ENCODE data around the gene AMN. TPM values are rescaled to one million over a fixed set of nuclear protein-coding genes. Genes with fewer than 3 reads are reported as not detected.

The AMN gene
- total RNA-seq, 6 donors from 2014 or later = 14.9 to 56.6 (median 31.6) TPM

DNA sequence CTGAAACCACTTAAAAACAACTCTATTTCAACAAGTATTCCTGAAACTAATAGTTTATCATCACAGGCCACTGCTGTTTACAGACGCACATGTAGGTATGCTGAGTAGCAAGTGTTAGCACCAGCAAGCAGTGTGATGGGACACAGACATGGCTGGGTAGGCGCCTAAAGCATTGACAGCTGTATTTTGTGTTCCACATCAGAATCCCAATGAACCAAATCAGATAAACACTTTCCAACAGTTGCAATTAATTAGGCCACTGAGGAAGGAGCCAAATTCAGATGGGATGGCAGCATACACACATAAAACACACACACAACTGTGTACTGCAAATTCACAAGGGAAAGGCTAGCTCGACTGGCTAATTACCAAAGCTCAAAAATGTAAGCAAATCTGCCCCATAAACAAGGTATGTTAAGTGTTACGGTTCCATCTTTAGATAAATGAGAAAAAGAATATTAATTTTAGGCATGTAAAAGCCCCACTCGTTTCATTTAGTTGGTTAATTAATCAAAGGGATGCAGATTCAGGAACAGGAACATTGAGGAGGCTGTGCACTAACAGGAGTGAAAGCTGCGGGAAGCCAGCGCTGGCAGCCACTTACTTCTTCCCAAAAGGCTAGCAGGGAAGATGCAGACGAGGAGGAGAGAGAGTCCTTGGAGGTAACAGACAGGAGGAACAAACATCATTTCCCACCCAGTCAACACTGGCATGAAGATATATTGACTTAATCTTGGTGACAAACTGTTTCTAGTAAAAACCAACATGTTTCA lies 33.4 kb downstream of the AMN start:
- Histone ChIP-seq H3K27ac (no peak overlapping the region), H3K9me3 (no peaks in the 10 kb centered on the region), H3K27me3 (no peaks in the 10 kb centered on the region), H3K4me1 (no peaks in the 10 kb centered on the region), H3K4me3 (no peak overlapping the region), H3K36me3 (peaks cover 30 to 99% (median 82%) of the 10 kb centered on the region in 4 donors)
- no peak for DNase-seq
- no peak for ATAC-seq (ENCODE audit: low FRiP score in 2 of 2)
- TF ChIP-seq EP300 (IDR thresholded peaks at IDR 0.05) = no peak
- TF ChIP-seq, protein P1, sequence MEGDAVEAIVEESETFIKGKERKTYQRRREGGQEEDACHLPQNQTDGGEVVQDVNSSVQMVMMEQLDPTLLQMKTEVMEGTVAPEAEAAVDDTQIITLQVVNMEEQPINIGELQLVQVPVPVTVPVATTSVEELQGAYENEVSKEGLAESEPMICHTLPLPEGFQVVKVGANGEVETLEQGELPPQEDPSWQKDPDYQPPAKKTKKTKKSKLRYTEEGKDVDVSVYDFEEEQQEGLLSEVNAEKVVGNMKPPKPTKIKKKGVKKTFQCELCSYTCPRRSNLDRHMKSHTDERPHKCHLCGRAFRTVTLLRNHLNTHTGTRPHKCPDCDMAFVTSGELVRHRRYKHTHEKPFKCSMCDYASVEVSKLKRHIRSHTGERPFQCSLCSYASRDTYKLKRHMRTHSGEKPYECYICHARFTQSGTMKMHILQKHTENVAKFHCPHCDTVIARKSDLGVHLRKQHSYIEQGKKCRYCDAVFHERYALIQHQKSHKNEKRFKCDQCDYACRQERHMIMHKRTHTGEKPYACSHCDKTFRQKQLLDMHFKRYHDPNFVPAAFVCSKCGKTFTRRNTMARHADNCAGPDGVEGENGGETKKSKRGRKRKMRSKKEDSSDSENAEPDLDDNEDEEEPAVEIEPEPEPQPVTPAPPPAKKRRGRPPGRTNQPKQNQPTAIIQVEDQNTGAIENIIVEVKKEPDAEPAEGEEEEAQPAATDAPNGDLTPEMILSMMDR (IDR thresholded peaks at IDR 0.05) = no peak
- no peak for TF ChIP-seq POLR2AphosphoS5 (IDR thresholded peaks at IDR 0.05)
- no peak for TF ChIP-seq POLR2A (IDR thresholded peaks at IDR 0.05)
- WGBS, 2 donors = 79 to 81% methylated on average over 8 of the region's 8 CpGs

DNA sequence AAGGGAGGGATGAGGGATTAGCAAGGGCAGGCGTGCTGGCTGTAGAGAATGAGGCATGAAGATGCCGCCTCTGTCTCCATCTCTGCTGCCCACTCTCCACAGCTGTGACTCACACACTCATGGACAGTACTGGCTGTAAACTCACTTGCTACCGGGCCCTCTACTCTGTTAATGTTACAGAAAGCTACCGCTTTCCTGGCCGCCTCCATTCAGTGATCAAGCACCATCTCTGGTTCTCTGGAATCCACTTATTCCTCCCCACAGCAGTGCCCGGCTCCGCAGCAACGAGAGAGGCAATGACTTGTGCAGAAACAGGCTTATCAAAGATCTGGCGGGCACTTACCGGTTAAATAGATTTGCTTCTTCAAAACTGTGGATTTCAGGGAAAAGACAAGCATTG lies 34.8 kb downstream of the AMN start:
- Histone ChIP-seq H3K27me3 (no peaks in the 10 kb centered on the region), H3K4me3 (no peak overlapping the region), H3K27ac (no peak overlapping the region), H3K4me1 (no peaks in the 10 kb centered on the region), H3K36me3 (peaks cover 22 to 99% (median 83%) of the 10 kb centered on the region in 4 donors), H3K9me3 (no peaks in the 10 kb centered on the region)
- WGBS, 2 donors = 83 to 90% methylated on average over 10 of the region's 10 CpGs
- DNase-seq (no peak), ATAC-seq (ENCODE audit: low FRiP score in 2 of 2) (no peak)
- TF ChIP-seq, protein P1 (IDR thresholded peaks at IDR 0.05) = no peak
- TF ChIP-seq POLR2A (IDR thresholded peaks at IDR 0.05) = no peak
- TF ChIP-seq POLR2AphosphoS5 (IDR thresholded peaks at IDR 0.05) = no peak
- TF ChIP-seq EP300 (IDR thresholded peaks at IDR 0.05) = no peak

DNA sequence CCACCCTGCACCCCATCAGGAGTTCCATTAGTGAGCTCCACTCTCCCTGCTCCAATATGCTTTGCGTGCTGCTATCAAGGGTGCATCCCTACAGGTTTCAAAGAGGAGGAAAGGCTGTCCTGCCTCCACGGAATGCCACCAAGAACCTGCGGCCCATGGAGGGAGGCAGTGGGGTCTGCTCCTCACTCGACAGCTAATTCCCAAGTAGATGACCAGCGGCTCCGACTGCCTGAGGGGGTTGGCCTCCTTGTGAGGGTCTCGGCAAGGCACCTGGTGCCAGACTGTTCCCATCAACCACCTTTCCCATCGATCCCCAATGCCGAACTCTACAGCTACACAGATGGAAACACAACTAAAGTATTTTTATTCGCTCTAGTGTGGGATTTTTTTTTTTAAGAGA lies 36.0 kb downstream of the AMN start:
- Histone ChIP-seq H3K27ac (no peak overlapping the region), H3K27me3 (no peaks in the 10 kb centered on the region), H3K36me3 (peaks cover 25 to 99% (median 81%) of the 10 kb centered on the region in 4 donors), H3K9me3 (no peaks in the 10 kb centered on the region), H3K4me1 (no peaks in the 10 kb centered on the region), H3K4me3 (no peak overlapping the region)
- ATAC-seq (ENCODE audit: low FRiP score in 2 of 2) (no peak), DNase-seq (no peak)
- 96 to 97% methylated on average over 10 of the region's 10 CpGs for WGBS, 2 donors
- TF ChIP-seq, protein P1 (IDR thresholded peaks at IDR 0.05) = no peak
- TF ChIP-seq EP300 (IDR thresholded peaks at IDR 0.05) (no peak), POLR2AphosphoS5 (IDR thresholded peaks at IDR 0.05) (no peak), POLR2A (IDR thresholded peaks at IDR 0.05) (no peak)

DNA sequence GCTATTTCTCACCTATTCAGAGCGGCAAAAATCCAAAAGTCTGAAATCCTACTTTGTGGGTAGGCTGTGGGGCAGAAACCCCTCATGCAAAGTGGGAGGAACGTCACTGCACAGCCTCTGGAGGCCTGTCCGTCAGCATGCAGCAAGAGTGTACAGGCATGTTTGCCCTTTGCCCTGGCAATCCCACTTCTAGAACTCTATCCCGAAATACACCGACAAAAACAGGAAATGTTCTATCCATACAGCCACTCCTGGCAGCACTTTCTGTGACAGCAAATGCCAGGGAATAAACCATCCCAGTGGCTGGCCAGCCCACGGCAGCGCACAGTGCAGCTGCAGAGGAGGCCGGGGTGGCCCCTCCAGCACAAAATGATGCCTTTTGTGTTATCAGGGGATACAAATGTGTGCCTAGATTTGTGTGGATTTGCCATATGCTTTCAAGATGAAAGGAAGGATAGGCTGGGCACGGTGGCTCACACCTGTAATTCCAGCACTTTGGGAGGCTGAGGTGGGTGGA lies 39.7 kb downstream of the AMN start:
- no peak for ATAC-seq (ENCODE audit: low FRiP score in 2 of 2)
- peak in 1 of 2 donors; percentile 40 for DNase-seq
- 83 to 88% methylated on average over 6 to 9 of the region's 9 CpGs for WGBS, 2 donors
- no peaks in the 10 kb centered on the region for H3K4me1 ChIP-seq
- H3K27me3 ChIP-seq = no peaks in the 10 kb centered on the region
- no peaks in the 10 kb centered on the region for H3K9me3 ChIP-seq
- peaks cover 36 to 100% (median 87%) of the 10 kb centered on the region in 4 donors for H3K36me3 ChIP-seq
- no peak overlapping the region for H3K4me3 ChIP-seq
- no peak overlapping the region for H3K27ac ChIP-seq
- no peak for TF ChIP-seq POLR2A (IDR thresholded peaks at IDR 0.05)
- TF ChIP-seq, protein P1 (IDR thresholded peaks at IDR 0.05) = no peak
- TF ChIP-seq POLR2AphosphoS5 (IDR thresholded peaks at IDR 0.05) = no peak
- TF ChIP-seq EP300 (IDR thresholded peaks at IDR 0.05) = no peak
